ENCODE results near the gene DHDH.
A peak's percentile ranks its signal among the peaks of the same experiment; 100 is the strongest.

DHDH gene

GRCh38 chr19:48945415-48945814, 11.9 kb downstream of the DHDH start:
- no peak overlapping the region for H3K27ac ChIP-seq (ENCODE audit: low read depth, low read length)
- H3K36me3 ChIP-seq (ENCODE audit: control insufficient read depth, insufficient read depth, low read length): no peaks in the 10 kb centered on the region
- no peaks in the 10 kb centered on the region for H3K4me1 ChIP-seq (ENCODE audit: control insufficient read depth, insufficient read depth, low read length)
- no peaks in the 10 kb centered on the region for H3K27me3 ChIP-seq (ENCODE audit: control insufficient read depth, insufficient read depth, low read length)
- no peak overlapping the region for H3K9ac ChIP-seq (ENCODE audit: low read length)
- H3K4me3 ChIP-seq (ENCODE audit: low read length): no peak overlapping the region

GRCh38 chr19:48945817-48946216, 12.3 kb downstream of the DHDH start:
- Histone ChIP-seq H3K4me3 (ENCODE audit: low read length) (no peak overlapping the region), H3K27me3 (ENCODE audit: control insufficient read depth, insufficient read depth, low read length) (no peaks in the 10 kb centered on the region), H3K27ac (ENCODE audit: low read depth, low read length) (no peak overlapping the region), H3K9ac (ENCODE audit: low read length) (no peak overlapping the region), H3K4me1 (ENCODE audit: control insufficient read depth, insufficient read depth, low read length) (no peaks in the 10 kb centered on the region), H3K36me3 (ENCODE audit: control insufficient read depth, insufficient read depth, low read length) (no peaks in the 10 kb centered on the region)

DNA sequence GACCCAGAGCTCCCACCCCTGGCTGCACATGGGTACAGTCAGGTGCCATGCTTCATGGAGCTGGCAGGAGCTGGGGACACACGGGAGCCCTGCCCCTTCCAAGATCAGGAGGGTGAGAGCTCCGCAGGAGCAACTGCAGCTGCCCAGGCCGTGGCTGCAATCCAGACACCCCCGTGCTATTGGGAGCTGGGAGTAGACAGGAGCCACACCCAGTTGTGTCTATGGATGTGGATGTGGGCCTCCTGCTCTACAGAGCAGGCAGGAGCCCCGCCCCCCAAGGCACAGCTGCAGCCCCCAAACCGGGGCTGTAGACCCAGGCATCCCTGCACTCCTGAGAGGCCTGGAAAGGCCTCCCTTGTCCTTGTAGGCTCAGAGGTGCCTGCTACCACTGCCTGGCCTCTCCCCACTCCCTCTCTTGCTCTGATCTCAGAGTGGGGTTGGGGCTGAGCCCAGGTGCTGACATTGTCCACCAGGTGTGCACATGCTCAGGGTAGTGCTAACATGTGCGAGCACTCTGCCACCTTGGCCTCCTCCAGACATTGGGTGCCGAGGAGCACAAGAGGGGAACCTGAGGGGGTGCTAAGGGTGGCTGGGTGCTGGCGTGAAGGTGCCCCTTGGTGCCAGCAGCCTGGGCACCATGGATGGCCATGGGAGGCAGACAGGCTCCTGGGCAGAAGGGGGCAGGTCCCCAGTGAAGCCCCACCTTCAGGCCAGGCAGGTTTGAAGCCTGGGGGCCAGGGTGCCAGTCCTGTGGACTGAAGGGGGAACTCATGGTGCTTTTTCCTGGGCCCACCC, 13.2 kb downstream of the DHDH start:
- no peak overlapping the region for H3K4me3 ChIP-seq (ENCODE audit: low read length)
- no peaks in the 10 kb centered on the region for H3K36me3 ChIP-seq (ENCODE audit: control insufficient read depth, insufficient read depth, low read length)
- no peaks in the 10 kb centered on the region for H3K27me3 ChIP-seq (ENCODE audit: control insufficient read depth, insufficient read depth, low read length)
- H3K4me1 ChIP-seq (ENCODE audit: control insufficient read depth, insufficient read depth, low read length): no peaks in the 10 kb centered on the region
- no peak overlapping the region for H3K9ac ChIP-seq (ENCODE audit: low read length)
- H3K27ac ChIP-seq (ENCODE audit: low read depth, low read length): no peak overlapping the region

- Histone ChIP-seq H3K27me3 (ENCODE audit: control insufficient read depth, insufficient read depth, low read length) (no peaks in the 10 kb centered on the region), H3K4me1 (ENCODE audit: control insufficient read depth, insufficient read depth, low read length) (no peaks in the 10 kb centered on the region), H3K27ac (ENCODE audit: low read depth, low read length) (no peak overlapping the region), H3K9ac (ENCODE audit: low read length) (no peak overlapping the region), H3K4me3 (ENCODE audit: low read length) (no peak overlapping the region), H3K36me3 (ENCODE audit: control insufficient read depth, insufficient read depth, low read length) (no peaks in the 10 kb centered on the region)
Observed at GRCh38 chr19:48947258-48947542, 13.7 kb downstream of the DHDH start.

GRCh38 chr19:48950159-48950558, 16.7 kb downstream of the DHDH start:
- peaks cover under 1% of the 10 kb centered on the region for H3K4me1 ChIP-seq (ENCODE audit: control insufficient read depth, insufficient read depth, low read length)
- no peak overlapping the region for H3K27ac ChIP-seq (ENCODE audit: low read depth, low read length)
- no peak overlapping the region for H3K4me3 ChIP-seq (ENCODE audit: low read length)
- H3K27me3 ChIP-seq (ENCODE audit: control insufficient read depth, insufficient read depth, low read length): no peaks in the 10 kb centered on the region
- no peaks in the 10 kb centered on the region for H3K36me3 ChIP-seq (ENCODE audit: control insufficient read depth, insufficient read depth, low read length)
- no peak overlapping the region for H3K9ac ChIP-seq (ENCODE audit: low read length)

DNA sequence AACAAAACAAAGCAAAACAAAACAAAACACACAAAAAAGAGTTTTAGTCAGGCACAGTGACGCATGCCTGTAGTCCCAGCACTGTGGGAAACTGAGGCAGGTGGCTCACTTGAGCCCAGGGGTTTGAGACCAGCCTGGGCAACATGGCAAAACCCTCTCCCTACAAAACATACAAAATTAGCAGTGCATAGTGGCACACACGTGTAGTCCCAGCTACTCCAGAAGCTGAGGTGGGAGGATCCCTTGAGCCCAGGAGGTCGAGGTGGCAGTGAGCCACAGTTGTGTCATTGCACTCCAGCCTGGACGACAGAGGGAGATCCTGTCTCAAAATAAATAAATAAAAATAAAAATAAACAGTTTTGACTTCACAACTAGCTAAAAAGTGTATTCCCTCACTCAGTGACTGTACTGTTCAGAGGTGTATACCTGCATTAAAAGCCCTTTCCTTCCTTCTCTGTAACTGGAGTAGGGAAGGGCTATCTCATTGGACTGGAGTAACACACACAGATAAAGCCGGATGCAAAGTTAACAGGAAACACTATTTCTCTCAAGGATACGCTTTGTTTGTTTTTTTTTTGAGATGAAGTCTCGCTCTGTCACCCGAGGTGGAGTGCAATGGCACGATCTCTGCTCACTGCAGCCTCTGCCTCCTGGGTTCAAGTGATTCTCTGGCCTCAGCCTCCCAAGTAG, 17.5 kb downstream of the DHDH start:
- no peak overlapping the region for H3K9ac ChIP-seq (ENCODE audit: low read length)
- no peak overlapping the region for H3K4me3 ChIP-seq (ENCODE audit: low read length)
- no peak overlapping the region for H3K27ac ChIP-seq (ENCODE audit: low read depth, low read length)
- H3K36me3 ChIP-seq (ENCODE audit: control insufficient read depth, insufficient read depth, low read length): no peaks in the 10 kb centered on the region
- H3K4me1 ChIP-seq (ENCODE audit: control insufficient read depth, insufficient read depth, low read length): peaks cover 4% of the 10 kb centered on the region
- no peaks in the 10 kb centered on the region for H3K27me3 ChIP-seq (ENCODE audit: control insufficient read depth, insufficient read depth, low read length)

DNA sequence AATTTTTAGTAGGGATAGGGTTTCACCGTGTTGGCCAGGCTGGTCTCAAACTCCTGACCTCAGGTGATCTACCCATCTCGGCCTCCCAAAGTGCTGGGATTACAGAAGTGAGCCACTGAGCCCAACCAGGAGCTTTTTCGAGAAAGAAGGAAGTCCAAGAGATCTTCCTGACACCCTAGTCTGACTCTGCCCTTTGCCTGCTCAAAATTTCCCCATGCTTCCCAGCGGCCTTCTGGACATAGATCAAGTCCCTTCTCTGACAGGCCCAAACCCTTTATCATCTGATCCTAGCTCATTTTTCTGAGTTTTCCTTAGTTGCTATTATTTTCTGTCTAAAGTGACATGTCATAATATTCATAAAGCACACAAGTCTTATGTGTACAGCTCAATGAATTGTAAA, 19.6 kb downstream of the DHDH start:
- Histone ChIP-seq H3K27ac (ENCODE audit: low read depth, low read length) (no peak overlapping the region), H3K4me3 (ENCODE audit: low read length) (no peak overlapping the region), H3K36me3 (ENCODE audit: control insufficient read depth, insufficient read depth, low read length) (no peaks in the 10 kb centered on the region), H3K27me3 (ENCODE audit: control insufficient read depth, insufficient read depth, low read length) (no peaks in the 10 kb centered on the region), H3K9ac (ENCODE audit: low read length) (no peak overlapping the region), H3K4me1 (ENCODE audit: control insufficient read depth, insufficient read depth, low read length) (peaks cover 4% of the 10 kb centered on the region)

GRCh38 chr19:48953990-48954594, 20.6 kb downstream of the DHDH start:
- peak overlapping the region; percentile 86 for H3K27ac ChIP-seq (ENCODE audit: low read depth, low read length)
- H3K4me1 ChIP-seq (ENCODE audit: control insufficient read depth, insufficient read depth, low read length): peaks cover 4% of the 10 kb centered on the region
- no peak overlapping the region for H3K9ac ChIP-seq (ENCODE audit: low read length)

GRCh38 chr19:48954595-48955307, 21.3 kb downstream of the DHDH start, which contains the start of gene BAX:
BAX (plus strand) TSS chr19:48954875; CDS start chr19:48954929, 54 bp downstream.
- peak within 1 kb of the TSS; percentile 97 for H3K4me3 ChIP-seq (ENCODE audit: low read length)
- peak within 1 kb of the TSS; percentile 100 for H3K9ac ChIP-seq (ENCODE audit: low read length)
- peak within 1 kb of the TSS; percentile 86 for H3K27ac ChIP-seq (ENCODE audit: low read depth, low read length)
- H3K4me1 ChIP-seq (ENCODE audit: control insufficient read depth, insufficient read depth, low read length): peaks cover 4% of the 10 kb centered on the region
- H3K27me3 ChIP-seq (ENCODE audit: control insufficient read depth, insufficient read depth, low read length): no peaks in the 10 kb centered on the region
- no peaks in the 10 kb centered on the region for H3K36me3 ChIP-seq (ENCODE audit: control insufficient read depth, insufficient read depth, low read length)

More at GRCh38 chr19:48953990-48954594, 20.6 kb downstream of the DHDH start:
- Histone ChIP-seq H3K36me3 (ENCODE audit: control insufficient read depth, insufficient read depth, low read length) (no peaks in the 10 kb centered on the region), H3K4me3 (ENCODE audit: low read length) (peak overlapping the region; percentile 58), H3K27me3 (ENCODE audit: control insufficient read depth, insufficient read depth, low read length) (no peaks in the 10 kb centered on the region)

DNA sequence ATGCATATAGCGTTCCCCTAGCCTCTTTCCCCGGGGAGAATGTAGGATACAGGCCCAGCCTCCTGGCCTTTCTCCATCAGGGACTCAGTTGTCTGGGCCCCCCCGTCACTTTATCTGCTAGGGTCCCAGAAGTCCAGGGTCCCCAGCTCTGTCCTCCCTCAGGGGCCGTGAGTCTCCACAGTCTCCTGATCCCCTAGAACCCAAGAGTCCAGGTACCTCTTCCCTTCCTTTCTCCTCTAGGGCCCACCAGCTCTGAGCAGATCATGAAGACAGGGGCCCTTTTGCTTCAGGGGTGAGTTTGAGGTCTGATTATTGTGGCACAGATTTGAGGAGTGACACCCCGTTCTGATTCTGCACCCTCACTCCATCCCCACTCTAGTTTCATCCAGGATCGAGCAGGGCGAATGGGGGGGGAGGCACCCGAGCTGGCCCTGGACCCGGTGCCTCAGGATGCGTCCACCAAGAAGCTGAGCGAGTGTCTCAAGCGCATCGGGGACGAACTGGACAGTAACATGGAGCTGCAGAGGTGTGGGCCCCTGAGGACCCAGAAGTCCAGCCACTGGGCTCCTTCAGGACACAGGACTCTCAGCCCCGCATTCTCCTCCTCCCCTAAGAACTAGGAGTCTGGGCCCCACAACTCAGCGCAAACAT, 21.9 kb downstream of the DHDH start:
- peaks cover 4% of the 10 kb centered on the region for H3K4me1 ChIP-seq (ENCODE audit: control insufficient read depth, insufficient read depth, low read length)
- no peaks in the 10 kb centered on the region for H3K27me3 ChIP-seq (ENCODE audit: control insufficient read depth, insufficient read depth, low read length)
- peak overlapping the region; percentile 100 for H3K9ac ChIP-seq (ENCODE audit: low read length)
- no peaks in the 10 kb centered on the region for H3K36me3 ChIP-seq (ENCODE audit: control insufficient read depth, insufficient read depth, low read length)
- H3K4me3 ChIP-seq (ENCODE audit: low read length): peak overlapping the region; percentile 97
- H3K27ac ChIP-seq (ENCODE audit: low read depth, low read length): peak overlapping the region; percentile 86

DNA sequence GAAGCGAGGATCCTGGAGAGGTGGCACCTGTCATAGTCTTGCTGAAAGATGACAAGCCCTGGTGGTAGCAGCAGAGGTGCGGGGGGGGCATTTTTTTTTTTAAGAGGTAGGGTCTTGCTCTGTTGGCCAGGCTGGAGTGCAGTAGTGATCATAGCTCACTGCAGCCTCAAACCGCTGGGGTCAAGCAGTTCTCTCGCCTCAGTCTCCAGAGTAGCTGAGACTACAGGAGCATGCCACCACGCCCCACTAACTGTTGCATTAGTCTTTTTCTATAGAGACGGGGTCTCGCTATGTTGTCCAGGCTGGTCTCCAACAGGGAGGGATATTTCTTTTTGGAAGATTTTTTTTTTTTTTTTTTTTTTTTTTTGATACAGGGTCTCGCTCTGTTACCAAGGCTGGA, 24.5 kb downstream of the DHDH start:
- Histone ChIP-seq H3K36me3 (ENCODE audit: control insufficient read depth, insufficient read depth, low read length) (no peaks in the 10 kb centered on the region), H3K4me1 (ENCODE audit: control insufficient read depth, insufficient read depth, low read length) (peaks cover 4% of the 10 kb centered on the region), H3K9ac (ENCODE audit: low read length) (no peak overlapping the region), H3K4me3 (ENCODE audit: low read length) (no peak overlapping the region), H3K27ac (ENCODE audit: low read depth, low read length) (no peak overlapping the region), H3K27me3 (ENCODE audit: control insufficient read depth, insufficient read depth, low read length) (no peaks in the 10 kb centered on the region)
